CD4-positive, alpha-beta T cell (primary cell): ENCODE results near the gene MS4A3. TPM values are rescaled to one million over a fixed set of nuclear protein-coding genes. Genes with fewer than 3 reads are reported as not detected.
A peak's percentile ranks its signal among the peaks of the same experiment; 100 is the strongest.

ENCODE experiments used
- ATAC-seq: fragments of 200-7000 bp; cut with Tn5 transposase; one replicate; pipeline ENCODE4 v1.10.0; 2022; ENCODE audit warnings: mild to moderate bottlenecking; ENCODE audit not compliant: poor library complexity
- CTCF ChIA-PET: fragments of 350-600 bp; sonication (Branson Sonifier 250); formaldehyde crosslinking; loops from one replicate; lab custom pipeline; 2021; ENCODE audit warnings: antibody characterized with exemption, inconsistent platforms; lab: Charles Lee
- POLR2A ChIA-PET: fragments of 350-600 bp; sonication (Branson Sonifier 250); formaldehyde crosslinking; loops from one replicate; lab custom pipeline; 2021; ENCODE audit warnings: antibody characterized with exemption, inconsistent platforms; lab: Charles Lee
- DNase-seq, 14 experiments: peaks; one replicate each; pipeline ENCODE4 v3.0.0-alpha.2; 2013 to 2020; ENCODE audit warnings: mixed read lengths in 2 of 14
- H3K27ac ChIP-seq, 2 donors: one replicate each; pipeline versions ENCODE4 v1.5.1 to v1.7.0; 2013; ENCODE audit warnings: low read length in 2 of 2, low read depth in 1 of 2, mild to moderate bottlenecking in 1 of 2
- H3K27me3 ChIP-seq, 2 experiments: 1 replicate in 1 of 2; 2 replicates in 1 of 2; pipeline versions ENCODE4 v1.6.1 to v1.7.0; 2013; ENCODE audit warnings: low read length in 2 of 2, control low read depth in 1 of 2, mild to moderate bottlenecking in 1 of 2, moderate library complexity in 1 of 2; ENCODE audit not compliant: insufficient read depth in 2 of 2, control insufficient read depth in 1 of 2
- H3K36me3 ChIP-seq: one replicate; pipeline ENCODE4 v1.6.1; 2013; ENCODE audit warnings: low read length, control low read depth; ENCODE audit not compliant: insufficient read depth
- H3K4me1 ChIP-seq: one replicate; pipeline ENCODE4 v1.6.1; 2013; ENCODE audit warnings: low read length, control low read depth; ENCODE audit not compliant: insufficient read depth
- H3K4me3 ChIP-seq: one replicate; pipeline ENCODE4 v1.5.1; 2013; ENCODE audit warnings: mild to moderate bottlenecking, low read length, moderate library complexity
- H3K9me3 ChIP-seq, 2 experiments: 1 replicate in 1 of 2; 2 replicates in 1 of 2; pipeline versions ENCODE4 v1.6.1 to v1.7.0; 2013; ENCODE audit warnings: low read length in 2 of 2, mild to moderate bottlenecking in 2 of 2, control low read depth in 1 of 2, moderate library complexity in 1 of 2; ENCODE audit not compliant: control insufficient read depth in 1 of 2, insufficient read depth in 1 of 2
- H3K27ac Mint-ChIP-seq: one replicate; pipeline ENCODE4 v1.8.0; 2020; ENCODE audit warnings: mixed read lengths
- H3K27me3 Mint-ChIP-seq: one replicate; pipeline ENCODE4 v1.8.0; 2021; ENCODE audit warnings: mixed read lengths
- H3K36me3 Mint-ChIP-seq: one replicate; pipeline ENCODE4 v1.8.0; 2021; ENCODE audit warnings: low read depth, mixed read lengths
- H3K4me1 Mint-ChIP-seq: one replicate; pipeline ENCODE4 v1.8.0; 2021; ENCODE audit warnings: low read depth, mixed read lengths
- H3K4me3 Mint-ChIP-seq: one replicate; pipeline ENCODE4 v1.8.0; 2020; ENCODE audit warnings: mild to moderate bottlenecking, mixed read lengths
- H3K9me3 Mint-ChIP-seq: one replicate; pipeline ENCODE4 v1.8.0; 2020; ENCODE audit warnings: mixed read lengths
- intact Hi-C, 2 experiments: fragments of 100-400 bp; cut with DNase I in 1 of 2; cut with micrococcal nuclease in 1 of 2; formaldehyde crosslinking; loops; one replicate each; pipeline versions ENCODE4 v1.15.1 to v1.9.0; 2023 to 2025; cut with DNase I, micrococcal nuclease
- total RNA-seq, 174 experiments: library from RNA in 2 of 174; stranded (reverse) in 2 of 174; gene quantifications; one replicate each; pipeline ENCODE4 v1.2.3 and lab custom pipeline; 2021 to 2026
- TF ChIP-seq, protein P1 (sequence below): fragments of 200-600 bp; IDR thresholded peaks from one replicate; pipeline ENCODE4 v1.8.0; 2022; ENCODE audit warnings: antibody characterized with exemption, mild to moderate bottlenecking

MS4A3 gene
- total RNA-seq, 2 experiments from 2014 or later = not detected

DNA sequence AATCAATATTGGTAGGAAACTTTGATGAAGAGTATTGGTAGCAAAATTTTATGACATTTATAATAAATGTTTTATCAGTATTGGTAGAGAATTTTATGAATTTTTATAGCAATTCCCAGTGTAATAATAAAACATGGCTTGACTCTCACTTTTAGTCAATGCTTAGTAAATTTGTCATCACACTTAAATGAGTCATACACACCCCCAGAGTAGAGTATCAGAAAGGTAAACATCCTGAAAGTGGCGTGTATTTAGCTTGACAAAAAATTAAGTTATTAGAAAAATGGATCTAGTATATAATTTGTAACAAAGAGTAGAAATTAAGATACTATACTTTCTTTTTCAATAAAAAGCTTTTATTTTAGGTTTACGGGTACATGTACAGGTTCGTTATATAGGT is 2.6 kb downstream of the MS4A3 start:
- no peaks in the 10 kb centered on the region for H3K36me3 ChIP-seq
- H3K27ac ChIP-seq = no peak overlapping the region
- DNase-seq (no peak), ATAC-seq (no peak)
- ChIA-PET POLR2A (no interaction called here), CTCF (no interaction called here)
- no peak overlapping the region for H3K4me3 ChIP-seq
- H3K27me3 ChIP-seq = no peaks in the 10 kb centered on the region
- H3K9me3 ChIP-seq = no peaks in the 10 kb centered on the region
- Mint-ChIP-seq H3K36me3 (no peaks in the 10 kb centered on the region), H3K4me3 (no peak overlapping the region), H3K9me3 (no peaks in the 10 kb centered on the region), H3K4me1 (no peaks in the 10 kb centered on the region), H3K27ac (no peak overlapping the region), H3K27me3 (no peaks in the 10 kb centered on the region)
- no peaks in the 10 kb centered on the region for H3K4me1 ChIP-seq
- TF ChIP-seq, protein P1, sequence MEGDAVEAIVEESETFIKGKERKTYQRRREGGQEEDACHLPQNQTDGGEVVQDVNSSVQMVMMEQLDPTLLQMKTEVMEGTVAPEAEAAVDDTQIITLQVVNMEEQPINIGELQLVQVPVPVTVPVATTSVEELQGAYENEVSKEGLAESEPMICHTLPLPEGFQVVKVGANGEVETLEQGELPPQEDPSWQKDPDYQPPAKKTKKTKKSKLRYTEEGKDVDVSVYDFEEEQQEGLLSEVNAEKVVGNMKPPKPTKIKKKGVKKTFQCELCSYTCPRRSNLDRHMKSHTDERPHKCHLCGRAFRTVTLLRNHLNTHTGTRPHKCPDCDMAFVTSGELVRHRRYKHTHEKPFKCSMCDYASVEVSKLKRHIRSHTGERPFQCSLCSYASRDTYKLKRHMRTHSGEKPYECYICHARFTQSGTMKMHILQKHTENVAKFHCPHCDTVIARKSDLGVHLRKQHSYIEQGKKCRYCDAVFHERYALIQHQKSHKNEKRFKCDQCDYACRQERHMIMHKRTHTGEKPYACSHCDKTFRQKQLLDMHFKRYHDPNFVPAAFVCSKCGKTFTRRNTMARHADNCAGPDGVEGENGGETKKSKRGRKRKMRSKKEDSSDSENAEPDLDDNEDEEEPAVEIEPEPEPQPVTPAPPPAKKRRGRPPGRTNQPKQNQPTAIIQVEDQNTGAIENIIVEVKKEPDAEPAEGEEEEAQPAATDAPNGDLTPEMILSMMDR = no peak
- intact Hi-C loops = no loop called here

DNA sequence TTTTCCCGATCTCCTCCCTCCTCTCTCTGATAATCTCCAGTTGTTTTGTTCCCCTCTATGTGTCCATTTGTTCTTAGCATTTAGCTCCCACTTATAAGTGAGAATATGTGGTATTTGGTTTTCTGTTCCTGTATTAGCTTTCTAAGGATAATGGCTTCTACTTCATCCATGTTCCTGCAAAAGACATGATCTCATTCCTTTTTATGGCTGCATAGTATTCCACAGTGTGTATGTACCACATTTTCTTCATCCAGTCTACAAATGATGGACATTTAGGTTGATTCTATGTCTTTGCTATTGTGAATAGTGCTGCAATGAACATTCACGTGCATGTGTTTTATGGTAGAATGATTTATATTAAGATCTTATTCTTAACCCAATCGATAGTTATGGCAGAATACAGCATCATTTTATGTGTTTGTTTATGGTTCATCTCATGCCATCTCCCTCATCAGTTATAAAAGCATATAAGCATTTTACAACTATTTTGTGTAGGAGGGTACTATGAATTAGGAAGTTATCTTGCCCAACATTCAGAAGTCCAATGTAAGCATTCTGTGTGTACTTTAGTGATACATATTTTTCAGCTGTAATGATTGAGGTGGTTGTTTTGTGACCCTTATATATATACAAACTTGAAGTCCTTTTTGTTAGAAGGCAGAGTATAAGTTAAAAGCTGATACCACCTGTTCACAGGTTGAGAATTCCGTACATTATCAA is 3.2 kb downstream of the MS4A3 start:
- Histone ChIP-seq H3K4me3 (no peak overlapping the region), H3K27me3 (no peaks in the 10 kb centered on the region), H3K9me3 (no peaks in the 10 kb centered on the region), H3K36me3 (no peaks in the 10 kb centered on the region), H3K4me1 (no peaks in the 10 kb centered on the region), H3K27ac (no peak overlapping the region)
- no peaks in the 10 kb centered on the region for H3K9me3 Mint-ChIP-seq
- ATAC-seq (no peak), DNase-seq (no peak)
- H3K27ac Mint-ChIP-seq = no peak overlapping the region
- intact Hi-C loops = no loop called here
- TF ChIP-seq, protein P1 = no peak
- no peak overlapping the region for H3K4me3 Mint-ChIP-seq
- CTCF ChIA-PET = no interaction called here
- H3K4me1 Mint-ChIP-seq = no peaks in the 10 kb centered on the region
- POLR2A ChIA-PET = no interaction called here
- no peaks in the 10 kb centered on the region for H3K36me3 Mint-ChIP-seq
- no peaks in the 10 kb centered on the region for H3K27me3 Mint-ChIP-seq

DNA sequence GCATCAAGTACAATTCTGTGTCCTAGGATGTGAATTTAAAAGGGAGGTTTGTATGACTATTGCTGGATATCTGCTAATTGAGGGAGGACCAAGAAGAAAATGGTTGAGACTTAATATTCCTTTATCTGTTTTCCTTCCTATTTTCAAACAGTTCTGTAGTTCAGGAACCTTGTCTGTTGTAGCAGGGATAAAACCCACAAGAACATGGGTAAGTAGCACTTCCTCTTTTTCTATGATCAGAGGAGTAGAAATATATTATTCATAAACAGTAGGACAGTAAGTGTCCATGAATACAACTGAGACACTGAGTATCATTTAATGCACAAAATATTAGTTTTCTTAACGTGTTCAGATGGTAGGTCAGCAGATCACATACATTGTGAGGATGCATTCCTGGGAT is 7.6 kb downstream of the MS4A3 start:
- TF ChIP-seq, protein P1 = no peak
- no peak overlapping the region for H3K27ac Mint-ChIP-seq
- intact Hi-C loops = no loop called here
- H3K9me3 ChIP-seq = no peaks in the 10 kb centered on the region
- ChIA-PET POLR2A (no interaction called here), CTCF (no interaction called here)
- no peaks in the 10 kb centered on the region for H3K4me1 ChIP-seq
- peak in 3 of 14 experiments; percentile 1 to 16 (median 9) for DNase-seq
- no peak overlapping the region for H3K4me3 Mint-ChIP-seq
- ATAC-seq = no peak
- no peak overlapping the region for H3K4me3 ChIP-seq
- no peaks in the 10 kb centered on the region for H3K27me3 ChIP-seq
- H3K9me3 Mint-ChIP-seq = no peaks in the 10 kb centered on the region
- H3K36me3 Mint-ChIP-seq = no peaks in the 10 kb centered on the region
- no peaks in the 10 kb centered on the region for H3K4me1 Mint-ChIP-seq
- no peak overlapping the region for H3K27ac ChIP-seq
- H3K27me3 Mint-ChIP-seq = no peaks in the 10 kb centered on the region
- H3K36me3 ChIP-seq = no peaks in the 10 kb centered on the region
